Measurements from ENCODE around the gene LYZL1. TPM values are rescaled to one million over a fixed set of nuclear protein-coding genes. Genes with fewer than 3 reads are reported as not detected.

The LYZL1 gene
- total RNA-seq, 1 experiment from 2014 or later = not detected

DNA sequence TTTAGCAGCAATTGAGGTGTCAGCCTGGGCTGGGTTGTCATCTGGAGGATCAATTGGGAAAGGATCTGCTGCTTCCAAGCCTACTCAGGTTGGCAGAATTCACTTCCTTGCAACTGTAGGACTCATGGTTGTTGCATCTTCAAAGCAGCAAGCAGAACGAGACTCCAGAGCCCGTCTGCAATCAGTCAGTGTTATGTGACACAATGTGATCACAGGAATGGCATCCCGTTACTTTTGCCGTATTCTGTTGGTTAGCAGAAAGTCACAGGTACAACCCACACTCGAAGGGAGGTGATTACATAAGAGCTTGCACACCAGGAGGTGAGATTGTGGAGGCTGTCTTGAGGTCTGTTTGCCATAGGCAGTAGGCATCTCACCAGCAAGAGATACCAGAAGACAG is 15.4 kb upstream of the LYZL1 start:
- Histone ChIP-seq H4K8ac (replicated peaks; ENCODE audit: insufficient read length, low read depth, low read length) (no peak overlapping the region), H3K56ac (ENCODE audit: insufficient read length, low read depth, low read length) (no peak overlapping the region), H3K27ac (ENCODE audit: insufficient read length, low read depth, low read length) (no peak overlapping the region), H3K4me2 (ENCODE audit: insufficient read depth, insufficient read length, low read length) (no peak overlapping the region), H3K79me2 (ENCODE audit: insufficient read depth, low read length) (no peaks in the 10 kb centered on the region), H3K23me2 (ENCODE audit: insufficient read length, low read depth, low read length, poor library complexity, severe bottlenecking) (no peaks in the 10 kb centered on the region), H4K5ac (ENCODE audit: insufficient read length, low read depth, low read length) (no peak overlapping the region), H3K23ac (ENCODE audit: insufficient read length, low read depth, low read length) (no peak overlapping the region), H3T11ph (ENCODE audit: low read length) (no peak overlapping the region), H3K14ac (ENCODE audit: insufficient read depth, low read length) (no peak overlapping the region), H2AFZ (ENCODE audit: low read length) (no peak overlapping the region), H3K9me3 (ENCODE audit: control insufficient read depth, low read depth, low read length) (no peaks in the 10 kb centered on the region), H4K91ac (ENCODE audit: insufficient read length, low read depth, low read length) (no peak overlapping the region), H3K4me1 (ENCODE audit: insufficient read depth, low read length) (no peaks in the 10 kb centered on the region), H3K9ac (ENCODE audit: extremely low read depth, insufficient read length, low read length) (no peak overlapping the region), H3K79me1 (ENCODE audit: insufficient read depth, low read depth, low read length, poor library complexity, severe bottlenecking) (no peaks in the 10 kb centered on the region), H4K20me1 (ENCODE audit: control insufficient read depth, insufficient read depth, insufficient read length) (no peaks in the 10 kb centered on the region), H2BK120ac (ENCODE audit: low read depth, low read length, poor library complexity, severe bottlenecking) (no peak overlapping the region), H3K27me3 (ENCODE audit: insufficient read depth, low read length) (no peaks in the 10 kb centered on the region), H3K18ac (ENCODE audit: insufficient read length, low read depth, low read length) (no peak overlapping the region), H3K4ac (ENCODE audit: low read depth, low read length) (no peak overlapping the region), H2BK15ac (ENCODE audit: low read depth, low read length) (no peak overlapping the region), H2BK20ac (ENCODE audit: low read depth, low read length, poor library complexity, severe bottlenecking) (no peak overlapping the region), H2AK5ac (ENCODE audit: insufficient read length, low read length) (no peak overlapping the region), H2BK12ac (ENCODE audit: insufficient read length, low read depth, low read length) (no peak overlapping the region), H2BK5ac (ENCODE audit: insufficient read length, low read length) (no peak overlapping the region)
- H3K36me3 Mint-ChIP-seq (ENCODE audit: insufficient read depth in 1 of 3, low read depth in 3 of 3) = peaks cover 0 to 14% (median 5%) of the 10 kb centered on the region in 3 experiments; a peak in 4 of 7 replicates
- no peak overlapping the region for H3K4me3 Mint-ChIP-seq
- H3K9me3 Mint-ChIP-seq = peaks cover 12 to 13% of the 10 kb centered on the region in 2 experiments
- no peak for TF ChIP-seq CTCF (conservative IDR thresholded peaks at IDR 0.05)
- H3K27ac Mint-ChIP-seq = no peak overlapping the region; a peak in 1 of 7 replicates
- no peaks in the 10 kb centered on the region for H3K27me3 Mint-ChIP-seq (ENCODE audit: low read depth)
- no CpG with 5 or more reads among the region's 5 CpGs for WGBS (ENCODE audit: extremely low coverage, insufficient read length, low lambda C conversion rate)
- DNase-seq = no peak
- peaks cover 3 to 9% of the 10 kb centered on the region in 2 experiments; a peak in 2 of 4 replicates for H3K4me1 Mint-ChIP-seq

Data from H9 (cell line).